ENCODE measurements around the gene ZDHHC14.

The ZDHHC14 gene

GRCh38 chr6:157449610-157450009, 68.6 kb downstream of the ZDHHC14 start:
- no peak overlapping the region for H3K27ac ChIP-seq (replicated peaks)
- TF ChIP-seq CTCF (IDR thresholded peaks at IDR 0.05; ENCODE audit: insufficient read depth, low read length): no peak
- no peak for TF ChIP-seq REST (IDR thresholded peaks at IDR 0.05; ENCODE audit: insufficient replicate concordance, low read depth)
- TF ChIP-seq GABPA (IDR thresholded peaks at IDR 0.05; ENCODE audit: low read depth): no peak
- TF ChIP-seq POLR2AphosphoS5 (IDR thresholded peaks at IDR 0.05; ENCODE audit: low read depth): no peak
- TF ChIP-seq SPI1 (IDR thresholded peaks at IDR 0.05; ENCODE audit: borderline replicate concordance, low read depth): no peak
- H3K4me3 ChIP-seq (replicated peaks; ENCODE audit: insufficient read depth, low read length): no peak overlapping the region
- no peaks in the 10 kb centered on the region for H3K27me3 ChIP-seq (ENCODE audit: insufficient read depth, poor library complexity, severe bottlenecking)
- DNase-seq (ENCODE audit: low read depth in 1 of 2, low spot score in 1 of 2): no peak

GRCh38 chr6:157450931-157451742, 70.1 kb downstream of the ZDHHC14 start:
- H3K27ac ChIP-seq (replicated peaks): no peak overlapping the region
- TF ChIP-seq SPI1 (IDR thresholded peaks at IDR 0.05; ENCODE audit: borderline replicate concordance, low read depth) (no peak), GABPA (IDR thresholded peaks at IDR 0.05; ENCODE audit: low read depth) (no peak), REST (IDR thresholded peaks at IDR 0.05; ENCODE audit: insufficient replicate concordance, low read depth) (no peak), POLR2AphosphoS5 (IDR thresholded peaks at IDR 0.05; ENCODE audit: low read depth) (no peak), CTCF (IDR thresholded peaks at IDR 0.05; ENCODE audit: insufficient read depth, low read length) (no peak)
- H3K27me3 ChIP-seq (ENCODE audit: insufficient read depth, poor library complexity, severe bottlenecking): no peaks in the 10 kb centered on the region
- no peak overlapping the region for H3K4me3 ChIP-seq (replicated peaks; ENCODE audit: insufficient read depth, low read length)
- DNase-seq (ENCODE audit: low read depth in 1 of 2, low spot score in 1 of 2): no peak

- H3K27ac ChIP-seq (replicated peaks): no peak overlapping the region
- TF ChIP-seq GABPA (IDR thresholded peaks at IDR 0.05; ENCODE audit: low read depth): no peak
- TF ChIP-seq SPI1 (IDR thresholded peaks at IDR 0.05; ENCODE audit: borderline replicate concordance, low read depth): no peak
- TF ChIP-seq REST (IDR thresholded peaks at IDR 0.05; ENCODE audit: insufficient replicate concordance, low read depth): no peak
- no peak for TF ChIP-seq CTCF (IDR thresholded peaks at IDR 0.05; ENCODE audit: insufficient read depth, low read length)
- no peak for TF ChIP-seq POLR2AphosphoS5 (IDR thresholded peaks at IDR 0.05; ENCODE audit: low read depth)
- H3K27me3 ChIP-seq (ENCODE audit: insufficient read depth, poor library complexity, severe bottlenecking): no peaks in the 10 kb centered on the region
- no peak overlapping the region for H3K4me3 ChIP-seq (replicated peaks; ENCODE audit: insufficient read depth, low read length)
- no peak for DNase-seq (ENCODE audit: low read depth in 1 of 2, low spot score in 1 of 2)
Measured at GRCh38 chr6:157452096-157452495, 71.1 kb downstream of the ZDHHC14 start.
